Measurements from ENCODE around the gene ERMARD.

Gene ERMARD

DNA sequence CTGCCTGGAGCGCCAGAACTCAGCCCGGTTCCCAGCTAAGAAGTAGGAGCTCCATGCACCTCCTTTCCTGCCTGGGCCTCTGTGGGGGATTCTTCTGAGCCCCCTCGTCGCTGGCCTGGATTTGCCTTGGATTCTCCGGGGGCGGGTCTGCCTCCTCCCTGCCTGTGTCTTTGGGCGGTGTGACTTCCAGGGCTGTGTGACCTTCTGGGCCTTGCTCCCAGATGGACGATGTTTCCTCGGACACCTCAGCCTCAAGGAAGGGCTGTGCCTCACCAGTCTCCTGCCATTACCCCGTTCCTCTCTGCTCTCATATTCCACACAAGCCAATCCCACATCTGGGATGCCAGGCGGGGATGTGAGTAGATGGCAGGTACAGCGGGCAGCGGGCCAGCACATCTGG, 76.8 kb downstream of the ERMARD start:
- DNase-seq, result no peak

DNA sequence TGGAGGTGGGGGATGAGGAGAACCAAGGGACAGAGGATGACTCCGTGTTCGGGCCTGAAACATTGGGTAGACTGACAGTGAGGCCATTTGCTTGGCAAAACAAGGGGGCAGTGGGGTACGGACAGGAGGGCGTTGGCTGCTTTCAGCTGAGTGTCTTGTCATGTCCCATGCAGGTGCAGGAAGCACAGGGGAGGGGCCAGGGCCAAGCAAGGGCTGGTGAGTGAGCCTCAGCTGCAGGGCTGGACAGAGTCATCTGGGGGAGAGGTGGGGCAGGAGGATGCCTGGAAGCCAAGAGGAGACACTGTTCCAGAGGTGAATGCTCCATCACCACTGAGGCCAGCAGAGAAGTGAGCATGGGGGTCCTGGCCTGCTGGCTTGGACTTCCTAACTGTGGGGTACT, 78.4 kb downstream of the ERMARD start:
- no peak for DNase-seq

DNA sequence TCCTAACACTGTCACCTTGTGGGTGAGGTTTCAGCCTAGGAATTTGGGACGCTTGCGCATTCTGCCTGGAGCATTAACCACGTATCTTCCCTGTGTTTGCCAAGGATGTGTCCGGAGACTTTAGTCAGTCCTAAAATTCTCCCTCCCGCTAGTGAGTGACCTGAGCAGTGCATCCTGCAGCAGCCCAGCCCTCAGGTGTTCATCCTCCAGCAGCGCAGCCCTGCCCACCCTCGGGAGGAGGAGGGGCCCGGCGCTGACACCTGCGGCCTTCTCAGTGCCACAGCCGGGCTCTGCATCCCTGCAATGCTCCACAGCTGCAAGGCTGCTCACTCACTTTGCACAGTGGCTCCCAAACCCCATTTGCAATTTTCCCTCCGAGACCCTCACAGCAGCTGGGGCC, 79.5 kb downstream of the ERMARD start:
- DNase-seq, result no peak
